ENCODE data around the gene SLC15A3.

SLC15A3 gene

DNA sequence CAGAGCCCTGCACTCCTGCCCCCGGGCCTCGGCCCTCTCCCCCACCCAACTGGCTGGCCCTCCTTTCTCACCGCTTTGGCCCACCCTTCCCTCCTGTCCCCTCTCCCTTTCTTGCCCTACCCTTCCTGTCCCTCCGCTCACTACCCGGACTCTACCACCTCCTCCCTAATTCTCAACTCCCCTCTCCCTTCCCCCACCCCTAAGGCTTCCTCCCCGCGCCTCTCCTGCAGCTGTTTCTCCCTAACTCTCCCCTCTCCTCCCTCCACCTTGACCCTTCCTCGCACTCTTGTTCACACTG is 421 bp downstream of the SLC15A3 start:
- Histone ChIP-seq H3K4me3 (ENCODE audit: low read depth in 1 of 2, low read length in 2 of 2) (no peak overlapping the region), H3K9ac (ENCODE audit: low read depth, low read length) (no peak overlapping the region), H3K36me3 (ENCODE audit: insufficient read depth, low read length) (no peaks in the 10 kb centered on the region), H3K4me2 (ENCODE audit: insufficient read depth, low read length) (no peak overlapping the region), H3K4me1 (ENCODE audit: insufficient read depth, low read length) (no peaks in the 10 kb centered on the region), H3K9me3 (ENCODE audit: insufficient read depth, low read length, severe bottlenecking) (no peaks in the 10 kb centered on the region), H3K79me2 (ENCODE audit: insufficient read depth, low read length) (no peaks in the 10 kb centered on the region), H3K27ac (ENCODE audit: low read length) (no peak overlapping the region), H2AFZ (ENCODE audit: low read depth, low read length) (no peak overlapping the region), H4K20me1 (ENCODE audit: insufficient read depth, low read length) (no peaks in the 10 kb centered on the region), H3K27me3 (ENCODE audit: insufficient read depth, low read length, poor library complexity) (peaks cover 3% of the 10 kb centered on the region)
- TF ChIP-seq EZH2 (IDR thresholded peaks at IDR 0.05; ENCODE audit: borderline replicate concordance, low read depth, low read length, severe bottlenecking), result no peak
- TF ChIP-seq, protein P1, sequence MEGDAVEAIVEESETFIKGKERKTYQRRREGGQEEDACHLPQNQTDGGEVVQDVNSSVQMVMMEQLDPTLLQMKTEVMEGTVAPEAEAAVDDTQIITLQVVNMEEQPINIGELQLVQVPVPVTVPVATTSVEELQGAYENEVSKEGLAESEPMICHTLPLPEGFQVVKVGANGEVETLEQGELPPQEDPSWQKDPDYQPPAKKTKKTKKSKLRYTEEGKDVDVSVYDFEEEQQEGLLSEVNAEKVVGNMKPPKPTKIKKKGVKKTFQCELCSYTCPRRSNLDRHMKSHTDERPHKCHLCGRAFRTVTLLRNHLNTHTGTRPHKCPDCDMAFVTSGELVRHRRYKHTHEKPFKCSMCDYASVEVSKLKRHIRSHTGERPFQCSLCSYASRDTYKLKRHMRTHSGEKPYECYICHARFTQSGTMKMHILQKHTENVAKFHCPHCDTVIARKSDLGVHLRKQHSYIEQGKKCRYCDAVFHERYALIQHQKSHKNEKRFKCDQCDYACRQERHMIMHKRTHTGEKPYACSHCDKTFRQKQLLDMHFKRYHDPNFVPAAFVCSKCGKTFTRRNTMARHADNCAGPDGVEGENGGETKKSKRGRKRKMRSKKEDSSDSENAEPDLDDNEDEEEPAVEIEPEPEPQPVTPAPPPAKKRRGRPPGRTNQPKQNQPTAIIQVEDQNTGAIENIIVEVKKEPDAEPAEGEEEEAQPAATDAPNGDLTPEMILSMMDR (IDR thresholded peaks at IDR 0.05; ENCODE audit: borderline replicate concordance, extremely low read depth, low read length, poor library complexity, severe bottlenecking), result no peak
- ATAC-seq (ENCODE audit: insufficient read depth, low read depth) (no peak), DNase-seq (no peak)

DNA sequence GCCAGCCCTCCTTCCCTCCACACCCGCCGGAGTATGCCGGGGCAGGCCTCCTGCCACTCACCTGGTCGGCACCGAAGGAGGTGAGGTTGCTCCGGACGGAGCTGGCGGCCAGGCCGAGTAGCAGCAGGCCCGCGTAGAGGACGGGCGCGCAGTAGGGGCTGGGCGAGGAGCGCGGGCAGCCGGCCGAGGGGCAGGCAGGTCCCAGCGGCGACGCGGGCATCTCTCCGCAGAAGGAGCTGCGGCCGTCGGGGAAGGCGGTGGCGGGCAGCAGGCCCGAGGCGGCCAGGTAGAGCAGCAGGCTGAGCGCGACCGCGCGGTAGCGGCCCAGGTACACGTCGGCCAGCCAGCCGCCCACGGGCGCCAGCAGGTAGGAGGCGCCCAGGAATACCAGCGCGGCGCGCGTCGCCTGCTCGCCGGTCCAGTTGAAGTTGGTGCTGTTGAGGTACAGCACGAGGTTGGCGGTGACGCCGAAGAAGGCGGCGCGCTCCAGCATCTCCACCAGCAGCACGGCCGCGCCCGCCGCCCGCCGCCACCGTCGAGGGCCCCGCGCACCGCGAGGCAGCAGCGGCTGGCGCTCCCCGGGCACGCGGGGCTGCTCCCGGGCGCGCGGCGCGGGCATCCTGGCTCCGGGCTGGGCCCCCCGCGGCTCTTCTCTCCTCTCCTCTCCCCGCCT is 907 bp downstream of the SLC15A3 start:
- no peaks in the 10 kb centered on the region for H3K9me3 ChIP-seq (ENCODE audit: insufficient read depth, low read length, severe bottlenecking)
- H3K36me3 ChIP-seq (ENCODE audit: insufficient read depth, low read length), result no peaks in the 10 kb centered on the region
- no peaks in the 10 kb centered on the region for H3K4me1 ChIP-seq (ENCODE audit: insufficient read depth, low read length)
- DNase-seq (no peak), ATAC-seq (ENCODE audit: insufficient read depth, low read depth) (no peak)
- no peak overlapping the region for H3K9ac ChIP-seq (ENCODE audit: low read depth, low read length)
- H3K4me3 ChIP-seq (ENCODE audit: low read depth in 1 of 2, low read length in 2 of 2), result no peak overlapping the region
- H2AFZ ChIP-seq (ENCODE audit: low read depth, low read length), result no peak overlapping the region
- no peaks in the 10 kb centered on the region for H3K79me2 ChIP-seq (ENCODE audit: insufficient read depth, low read length)
- no peak overlapping the region for H3K4me2 ChIP-seq (ENCODE audit: insufficient read depth, low read length)
- no peak overlapping the region for H3K27ac ChIP-seq (ENCODE audit: low read length)
- peaks cover 3% of the 10 kb centered on the region for H3K27me3 ChIP-seq (ENCODE audit: insufficient read depth, low read length, poor library complexity)
- H4K20me1 ChIP-seq (ENCODE audit: insufficient read depth, low read length), result no peaks in the 10 kb centered on the region
- no peak for TF ChIP-seq EZH2 (IDR thresholded peaks at IDR 0.05; ENCODE audit: borderline replicate concordance, low read depth, low read length, severe bottlenecking)
- TF ChIP-seq, protein P1 (IDR thresholded peaks at IDR 0.05; ENCODE audit: borderline replicate concordance, extremely low read depth, low read length, poor library complexity, severe bottlenecking), result no peak

- no peaks in the 10 kb centered on the region for H3K4me1 ChIP-seq (ENCODE audit: insufficient read depth, low read length)
- DNase-seq (no peak), ATAC-seq (ENCODE audit: insufficient read depth, low read depth) (no peak)
- H3K36me3 ChIP-seq (ENCODE audit: insufficient read depth, low read length), result no peaks in the 10 kb centered on the region
- H3K9ac ChIP-seq (ENCODE audit: low read depth, low read length), result no peak overlapping the region
- H4K20me1 ChIP-seq (ENCODE audit: insufficient read depth, low read length), result no peaks in the 10 kb centered on the region
- no peaks in the 10 kb centered on the region for H3K9me3 ChIP-seq (ENCODE audit: insufficient read depth, low read length, severe bottlenecking)
- H3K79me2 ChIP-seq (ENCODE audit: insufficient read depth, low read length), result no peaks in the 10 kb centered on the region
- no peak for TF ChIP-seq EZH2 (IDR thresholded peaks at IDR 0.05; ENCODE audit: borderline replicate concordance, low read depth, low read length, severe bottlenecking)
- TF ChIP-seq, protein P1 (IDR thresholded peaks at IDR 0.05; ENCODE audit: borderline replicate concordance, extremely low read depth, low read length, poor library complexity, severe bottlenecking), result no peak
- no peak overlapping the region for H3K4me3 ChIP-seq (ENCODE audit: low read depth in 1 of 2, low read length in 2 of 2)
- H3K4me2 ChIP-seq (ENCODE audit: insufficient read depth, low read length), result no peak overlapping the region
- H3K27me3 ChIP-seq (ENCODE audit: insufficient read depth, low read length, poor library complexity), result peaks cover 3% of the 10 kb centered on the region
- no peak overlapping the region for H2AFZ ChIP-seq (ENCODE audit: low read depth, low read length)
- H3K27ac ChIP-seq (ENCODE audit: low read length), result no peak overlapping the region
Measured at GRCh38 chr11:60950024-60950423, 2.0 kb downstream of the SLC15A3 start.

DNA sequence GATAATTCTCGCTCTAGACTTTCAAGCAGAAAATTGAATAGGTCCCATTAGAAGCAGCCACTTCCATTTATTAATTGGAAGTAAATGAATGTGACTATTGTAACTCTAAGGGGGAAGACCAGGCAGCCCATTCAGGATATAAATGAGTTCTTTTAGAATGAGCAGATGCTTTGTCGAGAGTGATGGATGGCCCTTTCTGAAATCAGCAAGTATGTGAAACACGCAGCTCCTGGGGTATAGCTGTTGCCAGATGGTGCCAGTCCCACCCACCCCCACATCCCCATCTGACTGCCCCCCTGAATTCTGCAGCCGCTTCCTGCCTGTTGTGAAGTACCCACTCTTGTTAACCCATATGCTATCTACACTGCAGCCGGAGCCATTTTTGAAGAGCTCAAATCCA is 3.7 kb downstream of the SLC15A3 start:
- Histone ChIP-seq H3K4me3 (ENCODE audit: low read depth in 1 of 2, low read length in 2 of 2) (no peak overlapping the region), H3K27me3 (ENCODE audit: insufficient read depth, low read length, poor library complexity) (no peaks in the 10 kb centered on the region), H3K4me1 (ENCODE audit: insufficient read depth, low read length) (no peaks in the 10 kb centered on the region), H3K79me2 (ENCODE audit: insufficient read depth, low read length) (no peaks in the 10 kb centered on the region), H4K20me1 (ENCODE audit: insufficient read depth, low read length) (no peaks in the 10 kb centered on the region), H3K9ac (ENCODE audit: low read depth, low read length) (no peak overlapping the region), H2AFZ (ENCODE audit: low read depth, low read length) (no peak overlapping the region), H3K36me3 (ENCODE audit: insufficient read depth, low read length) (no peaks in the 10 kb centered on the region), H3K27ac (ENCODE audit: low read length) (no peak overlapping the region), H3K4me2 (ENCODE audit: insufficient read depth, low read length) (no peak overlapping the region), H3K9me3 (ENCODE audit: insufficient read depth, low read length, severe bottlenecking) (no peaks in the 10 kb centered on the region)
- DNase-seq, result no peak
- TF ChIP-seq, protein P1 (IDR thresholded peaks at IDR 0.05; ENCODE audit: borderline replicate concordance, extremely low read depth, low read length, poor library complexity, severe bottlenecking), result no peak
- no peak for TF ChIP-seq EZH2 (IDR thresholded peaks at IDR 0.05; ENCODE audit: borderline replicate concordance, low read depth, low read length, severe bottlenecking)
- ATAC-seq (ENCODE audit: insufficient read depth, low read depth), result no peak

Data from DND-41 (cell line).